Stimulated activated CD4-positive, alpha-beta T cell treated with anti-CD3 and anti-CD28 coated beads, Interleukin-4, amount 100 ng/mL, for 4 hours (primary cell): Measurements from ENCODE around the gene SGMS2.
A peak's percentile ranks its signal among the peaks of the same experiment; 100 is the strongest.
"Not testable (repeated sequence)": the region's sequence is repeated elsewhere in the genome, so short reads cannot be mapped to it uniquely, and the experiment has no call there.

Source experiments
- DNase-seq, 2 experiments: peaks; one replicate each; pipeline ENCODE4 v3.0.0-alpha.2; 2020

The SGMS2 gene

DNA sequence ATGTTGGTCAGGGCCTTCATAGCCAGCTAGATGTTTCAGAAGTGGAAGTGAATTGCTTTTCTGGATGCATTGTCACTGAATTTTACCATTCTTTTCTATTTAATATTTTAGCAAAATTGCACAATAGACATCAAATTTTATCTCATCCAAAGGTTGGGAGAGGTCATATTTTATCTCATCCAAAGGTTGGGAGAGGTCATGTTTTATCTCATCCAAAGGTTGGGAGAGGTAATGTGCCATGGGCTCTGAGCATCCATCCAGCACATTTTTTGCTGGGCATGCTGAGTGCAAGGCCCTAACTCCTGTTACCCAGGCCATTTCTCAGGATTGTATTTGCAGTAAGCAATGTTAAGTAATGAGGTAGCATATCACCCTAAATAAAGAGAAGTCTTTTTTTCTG, 91.9 kb downstream of the SGMS2 start:
- no peak for DNase-seq

DNA sequence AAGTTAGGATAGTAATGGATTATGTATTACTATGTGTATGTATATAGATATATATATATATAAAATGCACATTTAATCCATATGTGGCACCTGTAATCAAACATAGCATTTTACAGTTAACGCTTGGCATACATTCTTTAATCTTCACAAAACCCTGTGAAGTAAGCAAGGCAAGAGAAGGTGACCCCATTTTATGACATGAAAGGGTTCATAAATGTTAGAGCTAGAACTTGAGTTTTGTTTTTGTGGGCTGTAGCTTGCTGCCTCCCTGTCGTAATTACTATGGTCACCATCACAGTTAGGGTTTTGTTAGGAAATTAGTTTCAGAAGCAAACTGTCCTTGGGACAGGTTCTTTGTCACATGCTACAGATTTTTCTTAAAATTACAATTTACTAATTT, 92.8 kb downstream of the SGMS2 start:
- no peak for DNase-seq

- DNase-seq, result no peak
Measured at GRCh38 chr4:107922486-107923473, 98.0 kb downstream of the SGMS2 start.

- DNase-seq, result not testable (repeated sequence)
Measured at GRCh38 chr4:107925713-107926112, 101.0 kb downstream of the SGMS2 start.

DNA sequence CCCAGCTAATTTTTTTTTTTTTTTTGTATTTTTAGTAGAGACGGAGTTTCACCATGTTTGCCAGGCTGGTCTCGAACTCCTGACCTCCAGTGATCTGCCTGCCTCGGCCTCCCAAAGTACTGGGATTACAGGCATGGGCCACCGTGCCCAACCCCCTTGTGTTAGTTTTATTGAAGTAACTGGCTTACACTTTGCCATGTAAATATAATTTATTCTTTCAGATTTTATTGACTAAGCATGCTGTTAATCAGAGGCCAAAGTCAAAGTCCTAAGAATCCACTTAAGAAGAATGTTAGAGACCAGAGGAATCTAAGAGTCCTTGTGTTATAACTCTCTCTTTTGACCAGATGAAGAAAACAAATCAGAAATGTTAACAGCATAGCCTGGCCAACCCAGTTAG, 102.1 kb downstream of the SGMS2 start:
- DNase-seq, result not testable (repeated sequence)

GRCh38 chr4:107930821-107931774, 106.4 kb downstream of the SGMS2 start, which contains the start of gene CYP2U1:
Gene CYP2U1, plus strand, starts transcription at chr4:107931549. Its CDS starts 95 bp downstream, at chr4:107931644.
- DNase-seq, result peak; percentile 73 to 78

DNA sequence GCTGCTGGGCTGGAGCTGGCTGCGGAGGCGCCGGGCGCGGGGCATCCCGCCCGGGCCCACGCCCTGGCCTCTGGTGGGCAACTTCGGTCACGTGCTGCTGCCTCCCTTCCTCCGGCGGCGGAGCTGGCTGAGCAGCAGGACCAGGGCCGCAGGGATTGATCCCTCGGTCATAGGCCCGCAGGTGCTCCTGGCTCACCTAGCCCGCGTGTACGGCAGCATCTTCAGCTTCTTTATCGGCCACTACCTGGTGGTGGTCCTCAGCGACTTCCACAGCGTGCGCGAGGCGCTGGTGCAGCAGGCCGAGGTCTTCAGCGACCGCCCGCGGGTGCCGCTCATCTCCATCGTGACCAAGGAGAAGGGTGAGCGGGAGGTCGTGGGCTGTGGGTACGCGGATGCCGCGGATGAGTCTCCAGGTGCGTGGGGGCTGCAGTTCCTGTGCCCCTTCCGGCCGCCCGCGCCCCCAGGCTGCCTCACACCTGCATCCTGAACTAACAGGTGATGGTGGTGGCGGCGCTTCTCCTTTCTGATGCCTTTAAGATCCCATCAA, 107.1 kb downstream of the SGMS2 start:
- peak; percentile 26 to 41 for DNase-seq

DNA sequence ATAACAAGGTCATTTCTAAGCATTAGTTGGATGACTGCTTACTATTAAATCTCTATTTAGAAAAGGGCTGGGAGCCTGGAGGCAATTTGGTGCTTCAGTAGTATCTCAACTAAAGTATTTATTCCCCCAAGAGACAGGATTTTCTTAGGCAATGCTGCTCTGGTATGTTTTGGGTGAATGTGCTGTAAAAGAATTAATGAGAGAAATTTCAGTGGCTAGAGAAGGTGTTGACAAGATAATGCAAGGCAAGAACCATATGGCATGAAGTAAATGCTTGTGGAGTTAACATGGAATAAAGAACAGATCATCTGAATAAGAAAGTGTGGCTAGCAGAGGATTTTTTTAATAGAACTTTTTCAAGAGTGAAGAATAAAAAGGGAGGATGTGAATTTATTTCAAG, 110.5 kb downstream of the SGMS2 start:
- DNase-seq, result no peak

DNA sequence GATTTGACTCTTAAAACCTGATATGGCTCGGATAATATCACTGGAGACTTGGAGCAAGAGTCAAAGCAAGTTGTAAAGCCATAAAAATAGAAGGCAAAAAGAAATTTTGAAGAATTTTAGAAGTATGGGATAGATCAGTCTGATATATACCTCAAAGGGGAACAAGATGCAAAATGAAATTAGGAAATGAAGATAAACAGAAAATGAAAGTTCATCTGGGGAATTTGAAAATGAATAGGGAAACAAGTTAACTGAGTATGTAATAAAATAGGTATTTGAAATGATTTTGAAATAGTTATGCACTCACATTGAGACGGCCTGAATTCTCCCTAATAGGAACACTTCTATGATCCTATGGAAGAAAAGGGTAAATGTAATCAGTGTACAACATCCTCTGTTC, 112.3 kb downstream of the SGMS2 start:
- DNase-seq, result no peak

DNA sequence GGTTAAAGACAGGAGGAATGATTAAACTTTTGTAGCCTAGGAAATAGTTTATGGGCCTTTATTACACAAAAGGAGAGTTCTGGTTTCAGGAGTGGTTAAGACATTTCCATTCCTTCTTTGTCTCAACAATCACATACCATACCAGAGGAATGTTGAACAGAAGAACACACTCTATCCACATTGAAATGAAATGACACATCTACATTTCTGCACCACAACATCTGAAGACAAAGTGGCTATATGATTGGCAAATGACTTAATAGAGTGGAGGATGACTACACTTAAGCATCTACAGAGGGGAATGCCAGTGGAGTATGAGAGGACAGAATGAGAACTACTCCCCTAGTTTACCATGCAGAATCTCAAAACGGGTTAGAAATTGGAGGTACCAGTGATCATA, 114.6 kb downstream of the SGMS2 start:
- DNase-seq, result no peak

- DNase-seq, result no peak
Measured at GRCh38 chr4:107945809-107946208, 121.1 kb downstream of the SGMS2 start.

DNA sequence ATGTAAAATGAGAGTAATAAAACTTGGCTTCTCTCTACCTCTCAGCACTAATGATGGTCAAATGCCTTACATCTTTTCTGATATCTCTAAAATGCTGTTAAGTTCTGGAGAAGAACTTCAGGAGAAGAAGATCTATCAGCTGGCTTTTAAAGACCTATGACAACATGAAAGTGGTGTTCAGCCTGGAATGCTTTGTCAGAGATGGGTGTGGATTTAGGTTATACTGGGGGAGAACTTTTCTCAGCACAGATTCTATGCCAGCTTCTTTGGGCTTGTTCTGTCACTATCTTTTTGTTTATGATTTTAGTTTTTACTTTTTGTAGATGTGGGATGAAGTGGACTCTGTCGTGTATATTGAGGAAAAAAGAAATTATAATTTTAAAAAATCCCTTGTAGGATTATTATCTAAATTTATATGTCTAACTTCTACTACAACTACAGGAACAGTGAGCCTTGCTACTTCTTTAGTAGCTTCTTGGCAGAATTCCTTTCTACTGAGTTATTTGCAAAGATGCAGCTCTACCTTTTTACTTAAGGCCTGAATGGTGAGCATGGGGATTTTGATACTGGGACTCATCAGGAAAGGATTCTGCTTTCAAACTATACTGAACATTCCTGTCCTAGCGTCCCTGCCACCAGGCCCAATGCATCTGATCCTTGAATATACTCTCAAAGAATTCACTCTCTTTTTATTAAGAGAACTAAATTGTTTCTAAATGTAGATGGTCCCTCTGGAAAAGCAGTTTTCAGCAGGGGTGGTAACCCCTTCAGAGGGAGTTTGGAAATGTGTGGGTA, 126.2 kb downstream of the SGMS2 start:
- no peak for DNase-seq

DNA sequence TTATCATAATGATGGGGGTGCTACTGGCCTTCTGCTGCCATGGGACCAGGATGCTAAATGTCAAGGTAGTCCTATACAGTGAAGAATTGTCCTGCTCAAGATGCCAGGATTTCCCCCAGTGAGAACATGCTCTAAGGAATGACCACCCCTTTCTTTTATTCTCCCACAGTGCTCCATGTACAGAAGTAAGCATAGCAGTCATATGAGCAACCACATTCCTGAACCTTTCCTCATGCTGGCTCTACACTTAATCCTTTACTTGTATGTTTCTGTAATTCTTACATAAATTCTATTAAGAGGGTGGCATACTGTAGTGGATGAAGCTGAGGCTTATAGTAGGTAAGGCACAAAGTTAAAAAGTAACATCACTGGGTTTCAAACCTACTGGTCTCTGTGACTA, 126.8 kb downstream of the SGMS2 start:
- no peak for DNase-seq

GRCh38 chr4:107956011-107956410, 131.3 kb downstream of the SGMS2 start:
- no peak for DNase-seq
